Measurements from ENCODE around the gene SEMA3D. TPM values are rescaled to one million over a fixed set of nuclear protein-coding genes. Genes with fewer than 3 reads are reported as not detected.
"Not testable (repeated sequence)": the region's sequence is repeated elsewhere in the genome, so short reads cannot be mapped to it uniquely, and the experiment has no call there.

Gene SEMA3D
- total and polyA plus RNA-seq, 2 of the 4 experiments (the other 2 are of a cell fraction) = 2.9 to 13.6 TPM

GRCh38 chr7:84992954-84993353, 193.9 kb downstream of the SEMA3D start:
- H2BK20ac ChIP-seq (ENCODE audit: low read depth, low read length); H2AFZ ChIP-seq (replicated peaks; ENCODE audit: low read length, poor library complexity); H2BK120ac ChIP-seq (ENCODE audit: low read depth, low read length); H4K20me1 ChIP-seq (ENCODE audit: insufficient read depth, low read length); H3K4me3 ChIP-seq (ENCODE audit: insufficient read depth, low read depth, low read length); H3K14ac ChIP-seq (replicated peaks; ENCODE audit: low read depth, low read length); H3K18ac ChIP-seq (ENCODE audit: low read depth, low read length); H3K4me1 ChIP-seq (ENCODE audit: control insufficient read depth, insufficient read depth, low read length); H4K5ac ChIP-seq (ENCODE audit: low read depth, low read length); ATAC-seq (ENCODE audit: low read depth); H4K91ac ChIP-seq (ENCODE audit: insufficient read depth, low read depth, low read length); H2BK15ac ChIP-seq (ENCODE audit: low read depth, low read length); H3K9me1 ChIP-seq (ENCODE audit: insufficient read depth, low read length); BruUV-seq (replicated peaks); H2AK5ac ChIP-seq (ENCODE audit: low read depth, low read length); H3K23ac ChIP-seq (ENCODE audit: low read depth, low read length); H3K56ac ChIP-seq (ENCODE audit: extremely low read depth, insufficient read depth, low read length); H4K8ac ChIP-seq (ENCODE audit: low read depth in 2 of 2, low read length in 2 of 2); H2BK5ac ChIP-seq (ENCODE audit: low read depth, low read length, poor library complexity, severe bottlenecking); H3K9me3 ChIP-seq (ENCODE audit: control insufficient read depth, insufficient read depth, low read length); H3K36me3 ChIP-seq (ENCODE audit: control insufficient read depth, insufficient read depth, low read length); H3K4ac ChIP-seq (ENCODE audit: low read depth, low read length); H3K27me3 ChIP-seq (ENCODE audit: control insufficient read depth, insufficient read depth, low read length); H3K79me1 ChIP-seq (ENCODE audit: low read depth in 1 of 2, low read length in 2 of 2); DNase-seq; H3K4me2 ChIP-seq (ENCODE audit: low read depth, low read length); H2AK9ac ChIP-seq (replicated peaks; ENCODE audit: low read depth, low read length, poor library complexity); dilution Hi-C loops (cut with HindIII; ENCODE audit: low sequenced_read_pairs, unreplicated experiment); intact Hi-C loops (cut with micrococcal nuclease); H3K27ac ChIP-seq (ENCODE audit: insufficient read depth, low read length); H3K9ac ChIP-seq (ENCODE audit: low read depth, low read length); POLR2A ChIA-PET (ENCODE audit: unreplicated experiment); in situ Hi-C loops (cut with MboI; ENCODE audit: low sequenced_read_pairs): not testable (repeated sequence)
- CTCF ChIA-PET = interaction anchor here (0.6 to 0.7 kb wide), 2 partner anchors 321 to 774 kb away, joined by 3 read pairs; no protein-coding TSS in a partner anchor
- 100% methylated on average over 4 of the region's 9 CpGs; no CpG with 5 or more reads in 1 of the 2 experiments for WGBS, 2 experiments (ENCODE audit: extremely low coverage in 2 of 2, insufficient read length in 1 of 2)
